HG03378 (cell line): ENCODE data around the gene PRKG2.
A peak's percentile ranks its signal among the peaks of the same experiment; 100 is the strongest.

ENCODE experiments used
- ATAC-seq: cut with Tn5 transposase; IDR thresholded peaks from one replicate; pipeline ENCODE4 v1.9.1; 2021; ENCODE audit warnings: mild to moderate bottlenecking, moderate library complexity; ENCODE audit not compliant: unreplicated experiment

The PRKG2 gene

GRCh38 chr4:81042578-81043365 is 172.2 kb downstream of the PRKG2 start:
- ATAC-seq = no peak

DNA sequence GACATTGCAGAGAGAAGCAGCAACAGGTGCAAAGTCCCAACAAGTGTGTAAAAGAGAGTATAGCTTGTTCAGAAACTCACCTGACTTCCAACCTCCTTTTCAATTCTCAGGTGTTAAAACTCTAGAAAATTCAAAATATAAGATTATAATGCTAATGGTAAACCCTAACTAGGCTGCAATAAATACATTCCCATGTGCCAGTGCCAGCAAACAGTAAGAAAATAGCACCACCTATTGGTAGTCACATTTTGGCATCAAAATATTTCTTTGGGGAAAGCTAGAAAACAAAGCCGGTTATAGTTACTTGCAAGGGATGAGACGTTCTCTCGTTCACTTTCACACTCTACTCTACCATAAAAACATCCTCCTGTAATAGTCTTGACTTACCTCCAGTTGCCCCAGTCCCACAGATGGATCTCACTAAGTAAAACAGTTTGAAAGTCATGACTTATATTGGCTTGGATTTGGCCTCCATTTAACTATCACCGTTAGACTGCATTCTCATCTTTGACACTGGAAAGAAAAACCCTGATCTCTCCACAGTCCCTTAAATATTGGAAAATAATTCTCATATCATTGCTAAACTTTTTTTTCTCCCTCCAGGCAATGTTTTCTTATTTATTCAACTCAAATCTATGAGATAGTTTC is 174.9 kb downstream of the PRKG2 start:
- ATAC-seq = peak; percentile 53

DNA sequence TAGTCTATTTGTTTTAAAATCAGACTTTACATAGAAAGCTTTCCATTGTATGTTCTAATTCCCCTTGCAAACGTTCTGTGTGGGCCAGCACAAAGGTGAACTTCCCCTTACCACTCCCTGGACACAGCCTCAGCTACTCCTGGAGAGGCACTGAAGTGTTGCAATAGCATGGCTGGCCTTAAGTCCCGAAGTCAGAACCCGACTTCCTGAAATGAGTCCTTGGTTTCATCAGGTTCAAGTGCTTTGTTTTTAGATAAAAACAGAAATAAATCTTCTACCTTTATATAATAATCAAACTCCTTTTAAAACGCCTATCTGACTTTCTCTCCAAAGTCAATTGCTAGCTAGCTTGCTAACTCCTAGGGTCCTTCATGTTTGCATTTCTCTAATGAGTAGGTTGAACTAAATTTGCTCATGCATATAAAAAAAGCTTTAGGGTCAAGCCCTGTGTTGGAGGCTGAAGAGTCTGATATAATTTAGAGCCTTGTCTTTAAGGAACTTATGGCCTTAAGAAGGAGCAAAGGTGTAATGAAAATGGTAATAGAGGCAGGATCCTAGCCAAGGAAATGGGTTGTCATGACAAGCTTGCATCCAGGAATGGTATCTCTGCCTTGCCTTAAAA is 175.6 kb downstream of the PRKG2 start:
- no peak for ATAC-seq

DNA sequence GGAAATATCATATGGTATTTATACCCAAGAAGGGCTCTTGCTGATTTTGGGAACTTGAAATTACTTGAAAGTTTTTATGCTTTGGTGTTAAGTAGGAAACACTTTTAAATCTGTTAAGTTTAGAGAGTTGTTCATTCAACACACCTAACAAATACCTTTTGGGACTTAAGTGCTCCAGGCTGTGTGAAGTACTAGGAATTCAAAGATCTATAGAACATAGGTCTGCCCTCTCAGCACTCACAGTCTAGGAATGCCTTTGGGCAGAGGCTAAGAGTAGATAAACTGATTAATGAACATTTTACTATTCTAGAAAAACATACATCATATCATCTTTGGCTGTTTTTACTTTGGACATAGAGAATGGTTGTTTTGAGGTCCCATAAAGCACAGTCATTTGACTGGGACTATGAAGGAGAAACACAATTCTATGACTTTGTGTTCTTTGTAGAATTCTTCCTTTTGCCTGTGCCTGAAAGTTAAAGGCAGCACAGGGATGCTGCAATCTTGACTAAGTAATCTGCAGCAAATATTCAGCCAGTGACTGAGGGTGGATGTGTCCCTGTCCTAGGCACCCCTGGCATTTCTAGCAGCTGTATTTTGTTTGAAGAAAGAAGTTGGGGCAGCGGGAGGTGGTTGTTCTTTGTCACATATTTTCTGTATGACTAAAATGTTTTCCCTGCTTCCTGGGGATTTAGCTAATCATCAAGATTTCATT is 176.2 kb downstream of the PRKG2 start:
- no peak for ATAC-seq
